Measurements from ENCODE around the gene PTRH1.
"Not testable (repeated sequence)": the region's sequence is repeated elsewhere in the genome, so short reads cannot be mapped to it uniquely, and the experiment has no call there.

PTRH1 gene, protein sequence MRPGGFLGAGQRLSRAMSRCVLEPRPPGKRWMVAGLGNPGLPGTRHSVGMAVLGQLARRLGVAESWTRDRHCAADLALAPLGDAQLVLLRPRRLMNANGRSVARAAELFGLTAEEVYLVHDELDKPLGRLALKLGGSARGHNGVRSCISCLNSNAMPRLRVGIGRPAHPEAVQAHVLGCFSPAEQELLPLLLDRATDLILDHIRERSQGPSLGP

GRCh38 chr9:127715470-127716337, at the start of gene PTRH1, which contains the start of gene TTC16:
TSS of gene PTRH1 (minus strand) at chr9:127715663. CDS start at chr9:127715639, 24 bp downstream.
TSS of gene TTC16 (plus strand) at chr9:127716079. CDS start at chr9:127716146, 67 bp downstream.
- H3K4me3 ChIP-seq (ENCODE audit: low read depth, low read length): peak within 1 kb of the TSS; percentile 59

GRCh38 chr9:127763918-127764384, 48.5 kb upstream of the PTRH1 start:
- H3K4me3 ChIP-seq (ENCODE audit: low read depth, low read length): no peak overlapping the region

- no peak overlapping the region for H3K4me3 ChIP-seq (ENCODE audit: low read depth, low read length)
Observed at GRCh38 chr9:127762111-127762676, 46.7 kb upstream of the PTRH1 start.

DNA sequence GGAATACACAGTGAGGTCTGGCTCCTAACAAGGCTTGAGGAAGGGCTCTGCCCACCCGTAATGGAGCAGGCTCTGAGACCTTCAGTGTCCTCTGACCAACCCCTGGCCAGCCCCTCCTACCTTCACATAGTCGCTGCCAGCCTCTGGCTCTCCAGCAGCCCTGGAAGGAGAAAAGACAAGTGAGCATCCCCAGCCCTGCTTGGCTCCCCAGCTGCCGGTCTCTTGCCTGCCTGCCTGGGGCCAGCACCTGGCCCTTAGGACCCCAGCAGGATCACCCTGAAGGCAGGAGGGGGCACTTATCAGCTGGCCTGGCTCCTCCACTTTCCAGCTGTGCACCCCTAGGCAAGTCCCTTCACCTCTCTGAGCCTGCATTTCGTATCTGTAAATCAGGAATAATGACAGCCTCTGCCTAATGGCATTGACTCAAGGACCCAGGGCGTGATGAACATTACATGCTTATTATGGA, 46.1 kb upstream of the PTRH1 start:
- no peak overlapping the region for H3K4me3 ChIP-seq (ENCODE audit: low read depth, low read length)

DNA sequence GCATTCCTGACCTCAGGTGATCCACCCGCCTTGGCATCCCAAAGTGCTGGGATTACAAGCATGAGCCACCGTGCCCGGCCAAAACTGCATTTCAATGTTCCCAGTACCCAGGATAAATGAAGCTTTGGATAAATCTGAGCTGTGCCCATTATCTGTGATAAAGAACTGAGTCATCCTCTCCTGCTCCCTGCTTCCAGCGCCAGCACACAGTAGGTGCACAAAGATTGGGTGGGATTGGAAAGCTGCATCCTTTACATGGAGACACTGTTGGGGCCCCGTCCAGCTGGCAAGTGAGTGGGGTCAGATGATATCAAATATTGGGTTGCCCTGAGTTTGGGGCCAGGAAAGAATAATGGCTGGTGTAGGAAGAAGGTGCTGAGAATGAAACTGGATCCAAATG, 45.6 kb upstream of the PTRH1 start:
- H3K4me3 ChIP-seq (ENCODE audit: low read depth, low read length): no peak overlapping the region

GRCh38 chr9:127758843-127759242, 43.4 kb upstream of the PTRH1 start:
- no peak overlapping the region for H3K4me3 ChIP-seq (ENCODE audit: low read depth, low read length)

GRCh38 chr9:127756776-127757175, 41.3 kb upstream of the PTRH1 start:
- not testable (repeated sequence) for H3K4me3 ChIP-seq (ENCODE audit: low read depth, low read length)

DNA sequence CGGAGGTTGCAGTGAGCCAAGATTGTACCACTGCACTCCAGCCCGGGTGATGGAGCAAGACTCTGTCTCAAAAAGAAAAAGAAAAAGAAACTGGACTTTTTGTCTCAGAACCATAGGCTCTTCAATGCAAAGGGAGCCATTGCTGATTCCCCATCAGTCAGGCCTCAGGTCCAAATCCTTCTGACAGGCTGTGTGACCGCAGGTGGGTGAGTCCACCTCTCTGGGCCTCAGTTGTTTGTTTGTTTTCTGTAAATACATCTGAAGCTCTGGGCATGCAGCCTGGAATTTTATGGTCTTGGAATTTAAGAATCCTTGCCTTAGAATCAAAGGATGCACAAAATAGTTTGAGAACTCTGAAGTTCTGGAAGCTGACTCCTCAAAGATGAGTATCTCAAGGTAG, 40.8 kb upstream of the PTRH1 start:
- H3K4me3 ChIP-seq (ENCODE audit: low read depth, low read length): no peak overlapping the region

DNA sequence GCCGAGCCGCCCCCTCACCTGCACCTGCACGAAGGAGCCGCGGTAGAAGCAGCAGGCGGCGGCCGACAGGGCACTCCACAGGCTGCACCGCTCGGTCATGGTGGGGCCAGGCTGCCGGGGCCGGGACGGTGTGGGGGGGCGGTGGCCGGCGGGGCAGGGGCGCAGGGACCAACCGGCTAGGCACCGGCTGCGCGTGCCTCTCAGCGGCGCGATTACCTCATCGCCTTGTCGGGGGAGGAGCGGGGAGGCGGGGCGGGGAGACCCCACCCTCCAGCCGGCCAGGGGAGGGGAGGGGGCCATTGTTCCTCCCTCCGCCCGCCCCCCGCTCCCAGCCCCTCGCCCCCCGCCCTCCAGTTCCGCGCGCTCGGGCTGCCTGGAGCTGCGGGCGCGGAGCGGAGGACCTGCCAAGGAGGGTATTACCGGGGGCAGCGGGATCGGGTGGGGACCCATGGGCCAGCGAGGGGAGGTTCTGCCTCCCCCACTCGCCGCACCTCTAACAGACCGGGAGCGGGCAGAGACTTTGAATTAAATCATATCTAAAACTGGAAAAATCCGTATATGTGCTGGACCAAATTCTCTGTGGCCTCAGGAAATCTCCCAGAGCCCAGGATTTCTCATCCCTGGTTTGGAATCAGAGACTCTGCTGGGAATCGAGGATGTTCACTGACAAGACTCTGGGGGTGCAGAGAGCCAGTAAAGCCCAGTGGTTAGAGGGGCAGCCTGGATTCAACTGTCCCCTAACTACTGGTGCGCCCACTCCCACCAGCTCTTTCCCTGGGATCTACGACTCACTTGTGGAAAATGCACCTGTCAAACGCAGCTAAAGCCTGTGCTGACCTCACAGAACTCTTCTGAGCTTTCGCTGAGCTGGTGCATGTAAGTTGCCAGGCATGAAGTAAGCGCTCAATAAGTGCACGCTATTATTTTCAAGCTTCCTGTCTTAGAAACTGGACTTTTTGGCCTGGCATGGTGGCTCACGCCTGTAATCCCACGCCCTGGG, 39.9 kb upstream of the PTRH1 start:
- H3K4me3 ChIP-seq (ENCODE audit: low read depth, low read length): peak overlapping the region; percentile 57

GRCh38 chr9:127754099-127755060, 38.9 kb upstream of the PTRH1 start:
- H3K4me3 ChIP-seq (ENCODE audit: low read depth, low read length): peak overlapping the region; percentile 57

GRCh38 chr9:127753622-127754021, 38.2 kb upstream of the PTRH1 start:
- no peak overlapping the region for H3K4me3 ChIP-seq (ENCODE audit: low read depth, low read length)

GRCh38 chr9:127753148-127753547, 37.7 kb upstream of the PTRH1 start:
- H3K4me3 ChIP-seq (ENCODE audit: low read depth, low read length): no peak overlapping the region

DNA sequence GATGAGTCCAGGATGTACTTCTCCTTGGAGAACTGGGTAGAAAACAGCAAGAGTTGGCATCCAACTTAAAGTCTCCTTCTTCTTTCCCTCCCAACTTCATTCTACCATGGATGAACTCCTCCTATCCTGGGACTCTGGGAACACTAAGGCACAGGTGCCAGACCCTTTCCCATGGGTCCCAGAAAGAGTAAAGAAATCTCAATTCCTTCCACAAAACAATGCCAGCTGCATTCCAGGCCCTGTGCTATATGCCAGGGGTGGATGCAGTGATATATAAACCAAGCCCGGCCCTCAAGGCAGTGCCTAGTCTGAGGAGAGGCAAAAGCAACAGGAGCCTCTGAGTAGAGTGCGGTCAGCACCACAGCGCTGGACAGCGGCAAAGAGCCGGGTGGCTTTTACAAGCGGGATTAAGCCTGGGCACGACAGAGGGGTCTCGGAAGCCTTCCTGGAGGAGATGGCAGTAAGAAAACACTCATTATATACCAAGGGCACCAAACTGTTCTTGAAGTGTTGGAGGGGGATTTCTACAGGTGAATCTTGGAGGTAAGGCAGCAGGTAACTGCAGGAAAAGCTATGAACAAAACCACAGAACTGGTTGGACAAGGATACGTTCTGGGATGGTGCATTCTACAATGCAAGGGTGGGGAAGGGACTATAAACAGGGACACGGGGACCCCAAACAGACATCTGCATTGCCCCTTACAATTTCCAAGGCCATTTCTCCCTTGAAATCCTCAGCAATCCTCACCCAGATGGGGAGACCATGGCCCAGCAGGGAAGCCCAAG, 36.0 kb upstream of the PTRH1 start:
- no peak overlapping the region for H3K4me3 ChIP-seq (ENCODE audit: low read depth, low read length)

DNA sequence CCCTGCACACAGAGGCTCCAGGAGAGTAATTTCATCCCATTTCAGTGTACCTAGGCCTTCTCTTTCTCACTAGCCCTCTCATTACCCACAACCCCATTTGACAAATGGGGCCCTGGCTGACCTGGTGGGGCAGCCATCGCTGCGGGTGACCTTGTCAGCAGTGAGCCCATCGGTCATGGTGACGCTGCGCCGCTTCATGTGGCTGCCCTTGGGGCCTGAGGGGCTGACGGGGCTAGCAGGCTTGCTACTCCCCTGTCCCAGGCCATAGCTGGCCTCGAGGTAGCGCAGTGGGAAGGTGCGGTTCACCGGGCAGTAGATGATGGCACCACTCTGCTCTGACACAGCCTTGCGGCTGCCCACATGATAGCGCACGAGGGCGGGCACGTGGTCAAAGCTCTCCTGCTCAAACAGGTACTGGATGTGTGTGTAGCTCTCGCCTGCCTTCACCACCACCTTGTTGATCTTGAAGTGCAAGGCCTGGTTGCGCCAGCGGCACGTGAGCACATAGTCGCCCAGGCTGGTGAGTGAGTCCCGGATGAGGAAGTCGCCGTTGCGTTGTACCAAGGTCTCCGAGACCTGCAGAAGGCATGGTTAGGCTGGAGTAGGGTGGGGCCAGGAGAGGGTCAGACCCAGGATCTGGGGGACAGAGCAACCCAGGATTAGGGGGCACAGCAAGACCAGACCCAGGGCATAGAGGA, 33.8 kb upstream of the PTRH1 start:
- no peak overlapping the region for H3K4me3 ChIP-seq (ENCODE audit: low read depth, low read length)

- H3K4me3 ChIP-seq (ENCODE audit: low read depth, low read length): no peak overlapping the region
Observed at GRCh38 chr9:127746959-127747569, 31.6 kb upstream of the PTRH1 start.

DNA sequence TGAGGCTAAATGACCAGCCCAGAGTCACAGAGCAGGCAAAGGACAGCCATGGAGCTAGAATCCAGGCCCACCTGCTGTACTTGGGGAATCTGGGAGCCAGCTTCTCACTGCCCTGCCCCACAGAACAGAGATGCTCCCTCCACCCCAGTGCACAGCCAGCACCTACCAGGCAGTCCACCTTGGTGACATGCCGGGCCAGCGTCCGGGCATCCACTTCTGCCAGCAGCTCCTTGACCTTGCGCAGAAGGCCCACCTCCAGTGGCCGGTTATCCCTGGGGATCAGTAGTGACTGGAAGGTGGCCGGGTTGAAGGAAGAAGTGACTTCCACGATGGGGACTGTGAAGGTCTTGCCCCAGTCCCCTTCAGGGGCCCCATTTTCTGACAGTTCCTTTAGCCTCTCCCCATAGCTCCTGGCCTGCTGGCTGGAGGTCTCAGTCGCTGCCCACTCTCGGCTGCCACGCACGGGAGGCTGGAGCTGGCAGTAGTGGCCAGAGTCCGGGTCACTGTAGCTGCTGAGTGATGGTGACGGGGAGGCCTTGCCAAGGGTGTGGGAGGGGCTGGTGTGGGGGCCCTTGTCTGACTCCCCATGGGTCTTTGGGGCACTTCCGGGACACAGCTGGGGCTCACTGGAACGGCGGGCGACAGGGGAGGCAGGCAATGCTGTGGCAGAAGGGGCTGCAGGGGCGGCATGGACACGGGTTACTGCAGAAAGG, 29.1 kb upstream of the PTRH1 start:
- no peak overlapping the region for H3K4me3 ChIP-seq (ENCODE audit: low read depth, low read length)

Data from iPS-11a (cell line).